ENCODE measurements around the gene CLPTM1. TPM values are rescaled to one million over a fixed set of nuclear protein-coding genes. Genes with fewer than 3 reads are reported as not detected.

The CLPTM1 gene
- total and polyA plus RNA-seq, 9 of the 15 experiments (the other 6 are each of a cell fraction or from before 2014, with no cell fraction given) = 0.37 to 96.0 (median 27.5) TPM

DNA sequence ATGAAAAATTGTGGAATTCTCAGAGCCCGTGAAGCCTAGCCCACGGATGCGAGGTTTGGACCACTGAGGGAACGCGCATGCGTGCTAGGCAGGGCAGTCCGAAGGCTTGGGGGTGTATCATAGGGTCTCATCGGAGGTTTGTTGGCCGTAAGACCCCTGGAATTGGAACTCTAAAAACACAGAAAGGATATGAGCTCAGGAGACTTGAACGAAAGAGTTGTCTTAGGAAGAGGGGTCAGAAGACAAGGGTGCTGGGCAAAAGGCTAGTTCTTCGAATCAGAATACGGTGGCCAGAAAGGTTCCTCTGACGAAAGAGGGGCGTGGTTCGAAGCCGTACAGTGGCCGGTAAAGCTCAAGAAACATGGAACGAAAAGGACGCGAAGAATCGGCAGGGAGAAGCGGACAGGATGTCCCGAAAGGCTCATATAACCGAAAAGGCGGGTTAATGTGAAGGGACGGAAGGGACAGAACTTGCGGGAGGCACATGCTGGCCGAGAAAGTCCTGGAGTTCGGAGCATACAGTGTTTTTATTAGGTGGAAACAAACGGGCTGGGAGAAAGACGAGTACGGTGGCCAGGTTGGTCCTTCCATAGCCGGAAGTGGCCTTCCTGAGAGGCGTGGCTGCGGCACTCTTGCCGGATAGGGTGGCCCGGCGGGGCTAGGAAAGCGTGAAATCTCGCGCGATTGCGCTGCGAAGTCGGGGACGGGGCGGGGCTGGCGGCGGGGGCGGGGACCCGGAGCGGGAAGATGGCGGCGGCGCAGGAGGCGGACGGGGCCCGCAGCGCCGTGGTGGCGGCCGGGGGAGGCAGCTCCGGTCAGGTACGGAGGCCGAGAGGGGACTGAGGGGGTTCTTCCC is at the start of gene CLPTM1 (continued):
- TF ChIP-seq, protein P1, sequence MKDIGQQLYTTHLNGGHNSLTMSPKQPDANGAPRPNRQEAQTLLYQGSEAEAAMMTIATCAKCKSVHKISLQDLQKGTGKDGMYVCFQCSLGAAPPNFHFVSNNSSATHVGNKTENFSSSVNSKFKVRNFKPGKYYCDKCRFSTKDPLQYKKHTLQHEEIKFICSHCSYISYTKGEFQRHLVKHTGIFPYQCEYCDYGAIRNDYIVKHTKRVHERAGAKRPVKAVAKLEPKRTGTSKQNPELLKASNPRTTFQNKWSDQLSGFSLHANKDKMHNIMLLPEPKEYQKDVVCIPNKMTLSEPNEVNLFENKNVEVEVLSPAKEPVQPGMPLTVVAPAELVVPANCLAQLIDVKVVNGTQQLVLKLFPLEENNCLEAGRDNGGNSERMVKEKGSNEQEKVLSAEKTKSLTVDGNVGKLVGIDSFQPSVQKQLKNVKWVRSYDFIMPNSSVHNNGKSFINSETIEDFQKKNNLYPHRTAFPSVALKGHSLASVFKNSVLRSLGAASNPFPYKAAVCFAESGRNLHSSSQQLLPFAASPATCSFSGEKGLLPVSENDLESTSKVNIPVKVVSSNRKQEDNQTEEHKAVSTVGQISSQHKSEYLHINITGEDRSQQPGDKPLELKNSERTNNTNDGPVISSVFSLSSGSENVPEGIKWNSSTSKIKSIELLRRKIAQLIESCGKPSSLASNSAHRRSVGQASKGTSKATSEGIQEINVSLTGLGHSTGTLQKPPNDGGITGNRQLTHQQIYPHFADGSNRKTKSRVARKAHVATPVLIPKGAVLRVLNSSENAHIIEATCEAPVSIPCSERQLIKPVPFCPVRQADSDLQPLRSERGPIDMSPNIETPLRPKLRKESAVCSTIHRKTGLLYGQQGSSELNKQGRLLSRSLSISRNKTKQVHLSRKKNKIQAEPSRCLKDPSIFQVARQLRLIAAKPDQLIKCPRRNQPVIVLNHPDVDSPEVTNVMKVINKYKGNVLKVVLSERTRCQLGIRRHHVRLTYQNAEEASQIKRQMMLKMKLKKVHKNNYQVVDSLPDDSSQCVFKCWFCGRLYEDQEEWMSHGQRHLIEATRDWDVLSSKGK (CRISPR knock-in tag; IDR thresholded peaks at IDR 0.05) = no peak
- no peak for TF ChIP-seq MECOM (CRISPR knock-in tag; IDR thresholded peaks at IDR 0.05)
- TF ChIP-seq, protein P2, sequence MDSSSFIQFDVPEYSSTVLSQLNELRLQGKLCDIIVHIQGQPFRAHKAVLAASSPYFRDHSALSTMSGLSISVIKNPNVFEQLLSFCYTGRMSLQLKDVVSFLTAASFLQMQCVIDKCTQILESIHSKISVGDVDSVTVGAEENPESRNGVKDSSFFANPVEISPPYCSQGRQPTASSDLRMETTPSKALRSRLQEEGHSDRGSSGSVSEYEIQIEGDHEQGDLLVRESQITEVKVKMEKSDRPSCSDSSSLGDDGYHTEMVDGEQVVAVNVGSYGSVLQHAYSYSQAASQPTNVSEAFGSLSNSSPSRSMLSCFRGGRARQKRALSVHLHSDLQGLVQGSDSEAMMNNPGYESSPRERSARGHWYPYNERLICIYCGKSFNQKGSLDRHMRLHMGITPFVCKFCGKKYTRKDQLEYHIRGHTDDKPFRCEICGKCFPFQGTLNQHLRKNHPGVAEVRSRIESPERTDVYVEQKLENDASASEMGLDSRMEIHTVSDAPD (CRISPR knock-in tag; IDR thresholded peaks at IDR 0.05) = no peak
- no peak for TF ChIP-seq ZNF253 (CRISPR knock-in tag; conservative IDR thresholded peaks at IDR 0.05)
- peak; percentile 90 for TF ChIP-seq ATF7 (IDR thresholded peaks at IDR 0.05)
- TF ChIP-seq SRSF3 (IDR thresholded peaks at IDR 0.05; ENCODE audit: insufficient read depth, low read length) = no peak
- no peak for TF ChIP-seq NELFE (IDR thresholded peaks at IDR 0.05; ENCODE audit: insufficient read depth, insufficient read length)
- no peak for TF ChIP-seq BMI1 (IDR thresholded peaks at IDR 0.05; ENCODE audit: low read length)
- no peak for TF ChIP-seq PRPF4 (IDR thresholded peaks at IDR 0.05; ENCODE audit: insufficient read depth, low read depth, low read length, poor library complexity, severe bottlenecking)
- 0 out of 2 replicates have a peak, but pooled peaks have one; percentile 47 for TF ChIP-seq ZNF197 (CRISPR knock-in tag; IDR thresholded peaks at IDR 0.05; ENCODE audit: low read depth)
- TF ChIP-seq RBBP5 (IDR thresholded peaks at IDR 0.05; ENCODE audit: borderline replicate concordance, insufficient read depth, low read length, poor library complexity, severe bottlenecking) = peak; percentile 84
- no peak for TF ChIP-seq MEIS2 (IDR thresholded peaks at IDR 0.05; ENCODE audit: partially characterized antibody)
- peak; percentile 93 for TF ChIP-seq DIDO1 (tag; IDR thresholded peaks at IDR 0.05; ENCODE audit: low read depth)
- no peak for TF ChIP-seq CBX2 (IDR thresholded peaks at IDR 0.05; ENCODE audit: insufficient read depth, low read length, poor library complexity, severe bottlenecking)
- peak; percentile 41; the same call in 1 of the 2 replicates for TF ChIP-seq ZBED1 (IDR thresholded peaks at IDR 0.05)

All from K562 (cell line).